WTC11 (cell line): ENCODE results near the gene GGA3. TPM values are rescaled to one million over a fixed set of nuclear protein-coding genes. Genes with fewer than 3 reads are reported as not detected.

ENCODE experiments used
- ATAC-seq: fragments of 200-7000 bp; cut with Tn5 transposase; 2 replicates; pipeline ENCODE4 v1.10.0; 2021; ENCODE audit warnings: mild to moderate bottlenecking, moderate library complexity
- CTCF ChIA-PET: fragments of 300-600 bp; sonication (Branson Sonifier 250); formaldehyde crosslinking; loops from one replicate; lab custom pipeline; 2021; ENCODE audit warnings: antibody characterized with exemption; lab: Charles Lee
- POLR2A ChIA-PET: fragments of 350-600 bp; sonication (Branson Sonifier 250); formaldehyde crosslinking; loops from one replicate; lab custom pipeline; 2021; ENCODE audit warnings: antibody characterized with exemption; lab: Charles Lee
- DNase-seq: peaks from one replicate; pipeline ENCODE4 v3.0.0; 2021; ENCODE audit warnings: low spot score
- H3K27ac Mint-ChIP-seq: 2 replicates; pipeline ENCODE4 v1.8.0; 2021; ENCODE audit warnings: mixed read lengths
- H3K27me3 Mint-ChIP-seq: 2 replicates; pipeline ENCODE4 v1.8.0; 2021; ENCODE audit warnings: low read depth, mild to moderate bottlenecking, moderate library complexity, mixed read lengths
- H3K36me3 Mint-ChIP-seq: 2 replicates; pipeline ENCODE4 v1.8.0; 2021; ENCODE audit warnings: mixed read lengths
- H3K4me1 Mint-ChIP-seq: 2 replicates; pipeline ENCODE4 v1.8.0; 2022; ENCODE audit warnings: mixed read lengths
- H3K4me3 Mint-ChIP-seq: 2 replicates; pipeline ENCODE4 v1.8.0; 2021; ENCODE audit warnings: mild to moderate bottlenecking, moderate library complexity, mixed read lengths
- H3K9me3 Mint-ChIP-seq: 2 replicates; pipeline ENCODE4 v1.8.0; 2021; ENCODE audit warnings: mixed read lengths
- AR ChIP-seq: fragments of 250-450 bp; sonication (Bioruptor Pico); IDR thresholded peaks from 2 replicates; pipeline ENCODE4 v1.9.0; 2021; ENCODE audit warnings: mild to moderate bottlenecking
- CREB1 ChIP-seq: sonication (generic); formaldehyde crosslinking; IDR thresholded peaks from 2 replicates; pipeline ENCODE4 v1.8.0; 2023; ENCODE audit warnings: mild to moderate bottlenecking, missing genetic modification reagents
- ERG ChIP-seq: fragments of 250-450 bp; sonication (Bioruptor Pico); IDR thresholded peaks from 2 replicates; pipeline ENCODE4 v1.8.0; 2021; ENCODE audit warnings: mild to moderate bottlenecking
- ETV6 ChIP-seq: sonication (generic); formaldehyde crosslinking; IDR thresholded peaks from 2 replicates; pipeline ENCODE4 v1.8.1; 2022; ENCODE audit warnings: mild to moderate bottlenecking, missing genetic modification reagents
- GRHL2 ChIP-seq: fragments of 250-450 bp; sonication (Bioruptor Pico); IDR thresholded peaks from 2 replicates; pipeline ENCODE4 v1.8.0; 2022; ENCODE audit warnings: mild to moderate bottlenecking, moderate library complexity; ENCODE audit not compliant: insufficient replicate concordance, severe bottlenecking
- KAT7 ChIP-seq: sonication (generic); formaldehyde crosslinking; IDR thresholded peaks from 2 replicates; pipeline ENCODE4 v1.8.1; 2023; ENCODE audit warnings: missing genetic modification reagents, mild to moderate bottlenecking, borderline replicate concordance
- MYBL2 ChIP-seq: sonication (generic); formaldehyde crosslinking; IDR thresholded peaks from 2 replicates; pipeline ENCODE4 v1.8.1; 2023; ENCODE audit warnings: mild to moderate bottlenecking, moderate library complexity, missing genetic modification reagents
- NR1H2 ChIP-seq: sonication (generic); formaldehyde crosslinking; IDR thresholded peaks from 2 replicates; pipeline ENCODE4 v1.9.0; 2021; ENCODE audit warnings: mild to moderate bottlenecking, moderate library complexity, missing genetic modification reagents
- OVOL2 ChIP-seq: fragments of 250-450 bp; sonication (Bioruptor Pico); IDR thresholded peaks from 2 replicates; pipeline ENCODE4 v1.9.0; 2021; ENCODE audit warnings: mild to moderate bottlenecking, borderline replicate concordance
- PRRX2 ChIP-seq: fragments of 250-450 bp; sonication (Bioruptor Pico); IDR thresholded peaks from 2 replicates; pipeline ENCODE4 v1.8.0; 2021; ENCODE audit warnings: mild to moderate bottlenecking
- RORB ChIP-seq: fragments of 250-450 bp; sonication (Bioruptor Pico); IDR thresholded peaks from 2 replicates; pipeline ENCODE4 v1.9.0; 2021; ENCODE audit warnings: mild to moderate bottlenecking
- TP53 ChIP-seq: sonication (generic); formaldehyde crosslinking; IDR thresholded peaks from 2 replicates; pipeline ENCODE4 v1.8.1; 2023; ENCODE audit warnings: mild to moderate bottlenecking, missing genetic modification reagents
- ZNF416 ChIP-seq: fragments of 250-450 bp; sonication (Bioruptor Pico); IDR thresholded peaks from 2 replicates; pipeline ENCODE4 v1.9.0; 2021; ENCODE audit warnings: mild to moderate bottlenecking, inconsistent platforms
- total RNA-seq: library from RNA; stranded (reverse); gene quantifications from 3 replicates; pipeline ENCODE4 v1.2.3, GENCODE V29; 2021
- TF ChIP-seq, protein P1 (sequence below): sonication (generic); formaldehyde crosslinking; IDR thresholded peaks from 2 replicates; pipeline ENCODE4 v1.8.1; 2023; ENCODE audit warnings: mild to moderate bottlenecking, missing genetic modification reagents
- TF ChIP-seq, protein P2 (sequence below): sonication (generic); formaldehyde crosslinking; IDR thresholded peaks from 2 replicates; pipeline ENCODE4 v1.8.1; 2023; ENCODE audit warnings: mild to moderate bottlenecking, missing genetic modification reagents, moderate library complexity
- TF ChIP-seq, protein P3 (sequence below): sonication (generic); formaldehyde crosslinking; IDR thresholded peaks from 2 replicates; pipeline ENCODE4 v1.8.1; 2023; ENCODE audit warnings: mild to moderate bottlenecking, missing genetic modification reagents, moderate library complexity
- TF ChIP-seq, protein P4 (sequence below): sonication (generic); formaldehyde crosslinking; IDR thresholded peaks from 2 replicates; pipeline ENCODE4 v1.8.0; 2022; ENCODE audit warnings: missing genetic modification reagents
- TF ChIP-seq, protein P5 (sequence below): fragments of 200-600 bp; IDR thresholded peaks from 2 replicates; pipeline ENCODE4 v1.8.0; 2022; ENCODE audit warnings: antibody characterized with exemption

The GGA3 gene
- total RNA-seq, 1 experiment from 2014 or later = 66.9 TPM

- POLR2A ChIA-PET = interaction anchor here (0.6 to 1.4 kb wide), 4 partner anchors 9 to 164 kb away, joined by 3 to 7 read pairs (median 4); partner anchors contain the start of genes GGA3, MRPS7 and NT5C
- TF ChIP-seq, protein P1, sequence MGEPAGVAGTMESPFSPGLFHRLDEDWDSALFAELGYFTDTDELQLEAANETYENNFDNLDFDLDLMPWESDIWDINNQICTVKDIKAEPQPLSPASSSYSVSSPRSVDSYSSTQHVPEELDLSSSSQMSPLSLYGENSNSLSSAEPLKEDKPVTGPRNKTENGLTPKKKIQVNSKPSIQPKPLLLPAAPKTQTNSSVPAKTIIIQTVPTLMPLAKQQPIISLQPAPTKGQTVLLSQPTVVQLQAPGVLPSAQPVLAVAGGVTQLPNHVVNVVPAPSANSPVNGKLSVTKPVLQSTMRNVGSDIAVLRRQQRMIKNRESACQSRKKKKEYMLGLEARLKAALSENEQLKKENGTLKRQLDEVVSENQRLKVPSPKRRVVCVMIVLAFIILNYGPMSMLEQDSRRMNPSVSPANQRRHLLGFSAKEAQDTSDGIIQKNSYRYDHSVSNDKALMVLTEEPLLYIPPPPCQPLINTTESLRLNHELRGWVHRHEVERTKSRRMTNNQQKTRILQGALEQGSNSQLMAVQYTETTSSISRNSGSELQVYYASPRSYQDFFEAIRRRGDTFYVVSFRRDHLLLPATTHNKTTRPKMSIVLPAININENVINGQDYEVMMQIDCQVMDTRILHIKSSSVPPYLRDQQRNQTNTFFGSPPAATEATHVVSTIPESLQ (CRISPR knock-in tag) = no peak
Measured at GRCh38 chr17:75249564-75249963, 11.8 kb downstream of the GGA3 start.

DNA sequence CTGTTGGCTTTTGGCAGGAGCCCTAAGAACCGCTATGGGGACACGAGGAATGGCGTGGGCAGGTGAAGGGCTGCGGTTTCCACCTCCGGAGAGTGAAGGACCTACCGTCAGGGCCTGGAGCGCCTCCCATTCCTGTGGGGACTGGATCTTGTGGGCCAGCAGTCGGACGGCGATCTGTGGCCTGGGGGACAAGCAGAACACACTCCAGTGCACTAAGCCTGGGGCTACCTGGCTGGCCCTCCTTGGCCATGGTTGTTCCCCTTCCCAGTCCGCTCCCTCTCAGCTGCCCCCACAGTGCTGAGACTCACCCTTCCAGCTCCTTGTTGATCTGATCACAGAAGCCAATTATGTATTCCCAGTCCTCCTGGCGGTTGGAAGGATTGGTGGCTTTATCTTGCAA lies 15.0 kb downstream of the GGA3 start:
- DNase-seq (no peak), ATAC-seq (no peak)
- no peaks in the 10 kb centered on the region for H3K9me3 Mint-ChIP-seq
- no peak overlapping the region for H3K4me3 Mint-ChIP-seq
- peaks cover 37% of the 10 kb centered on the region for H3K36me3 Mint-ChIP-seq
- H3K27ac Mint-ChIP-seq = 0 out of 2 replicates have a peak overlapping the region, but pooled peaks have one; percentile 26
- TF ChIP-seq ERG (CRISPR knock-in tag) = no peak
- no peak for TF ChIP-seq OVOL2 (CRISPR knock-in tag)
- no peak for TF ChIP-seq TP53 (CRISPR knock-in tag)
- TF ChIP-seq RORB (CRISPR knock-in tag) = no peak
- TF ChIP-seq, protein P2, sequence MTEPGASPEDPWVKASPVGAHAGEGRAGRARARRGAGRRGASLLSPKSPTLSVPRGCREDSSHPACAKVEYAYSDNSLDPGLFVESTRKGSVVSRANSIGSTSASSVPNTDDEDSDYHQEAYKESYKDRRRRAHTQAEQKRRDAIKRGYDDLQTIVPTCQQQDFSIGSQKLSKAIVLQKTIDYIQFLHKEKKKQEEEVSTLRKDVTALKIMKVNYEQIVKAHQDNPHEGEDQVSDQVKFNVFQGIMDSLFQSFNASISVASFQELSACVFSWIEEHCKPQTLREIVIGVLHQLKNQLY (CRISPR knock-in tag) = no peak
- TF ChIP-seq, protein P3, sequence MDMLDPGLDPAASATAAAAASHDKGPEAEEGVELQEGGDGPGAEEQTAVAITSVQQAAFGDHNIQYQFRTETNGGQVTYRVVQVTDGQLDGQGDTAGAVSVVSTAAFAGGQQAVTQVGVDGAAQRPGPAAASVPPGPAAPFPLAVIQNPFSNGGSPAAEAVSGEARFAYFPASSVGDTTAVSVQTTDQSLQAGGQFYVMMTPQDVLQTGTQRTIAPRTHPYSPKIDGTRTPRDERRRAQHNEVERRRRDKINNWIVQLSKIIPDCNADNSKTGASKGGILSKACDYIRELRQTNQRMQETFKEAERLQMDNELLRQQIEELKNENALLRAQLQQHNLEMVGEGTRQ (CRISPR knock-in tag) = no peak
- no peak for TF ChIP-seq CREB1 (CRISPR knock-in tag)
- no peak for TF ChIP-seq ETV6 (CRISPR knock-in tag)
- TF ChIP-seq PRRX2 (CRISPR knock-in tag) = no peak
- peaks cover 17% of the 10 kb centered on the region for H3K4me1 Mint-ChIP-seq
- ChIA-PET CTCF (interaction anchor here (1.0 to 5.6 kb wide), 3 partner anchors 9 to 147 kb away, joined by 3 to 39 read pairs (median 4); partner anchors contain the start of gene MIF4GD), POLR2A (interaction anchor here (0.7 kb wide), 1 partner anchor 83 kb away, joined by 5 read pairs; no protein-coding TSS in a partner anchor)
- no peaks in the 10 kb centered on the region for H3K27me3 Mint-ChIP-seq

More at GRCh38 chr17:75249564-75249963, 11.8 kb downstream of the GGA3 start:
- Mint-ChIP-seq H3K4me1 (peaks cover 44% of the 10 kb centered on the region), H3K27ac (peak overlapping the region; percentile 78), H3K36me3 (peaks cover 24% of the 10 kb centered on the region), H3K27me3 (no peaks in the 10 kb centered on the region), H3K9me3 (peaks cover 15% of the 10 kb centered on the region), H3K4me3 (no peak overlapping the region)
- ATAC-seq = no peak
- CTCF ChIA-PET = interaction anchor here (1.6 to 5.6 kb wide), 4 partner anchors 9 to 163 kb away, joined by 4 to 56 read pairs (median 22); partner anchors contain the start of gene MIF4GD
- no peak for DNase-seq

- no peaks in the 10 kb centered on the region for H3K27me3 Mint-ChIP-seq
- peaks cover 10% of the 10 kb centered on the region for H3K4me1 Mint-ChIP-seq
- ChIA-PET POLR2A (no interaction called here), CTCF (no interaction called here)
- no peak for ATAC-seq
- DNase-seq = no peak
- no peak overlapping the region for H3K4me3 Mint-ChIP-seq
- H3K9me3 Mint-ChIP-seq = no peaks in the 10 kb centered on the region
- peaks cover 37% of the 10 kb centered on the region for H3K36me3 Mint-ChIP-seq
- no peak overlapping the region for H3K27ac Mint-ChIP-seq
- TF ChIP-seq MYBL2 (no peak), KAT7 (no peak), ZNF416 (CRISPR knock-in tag) (no peak), AR (CRISPR knock-in tag) (no peak), GRHL2 (CRISPR knock-in tag) (no peak), NR1H2 (no peak)
- TF ChIP-seq, protein P4, sequence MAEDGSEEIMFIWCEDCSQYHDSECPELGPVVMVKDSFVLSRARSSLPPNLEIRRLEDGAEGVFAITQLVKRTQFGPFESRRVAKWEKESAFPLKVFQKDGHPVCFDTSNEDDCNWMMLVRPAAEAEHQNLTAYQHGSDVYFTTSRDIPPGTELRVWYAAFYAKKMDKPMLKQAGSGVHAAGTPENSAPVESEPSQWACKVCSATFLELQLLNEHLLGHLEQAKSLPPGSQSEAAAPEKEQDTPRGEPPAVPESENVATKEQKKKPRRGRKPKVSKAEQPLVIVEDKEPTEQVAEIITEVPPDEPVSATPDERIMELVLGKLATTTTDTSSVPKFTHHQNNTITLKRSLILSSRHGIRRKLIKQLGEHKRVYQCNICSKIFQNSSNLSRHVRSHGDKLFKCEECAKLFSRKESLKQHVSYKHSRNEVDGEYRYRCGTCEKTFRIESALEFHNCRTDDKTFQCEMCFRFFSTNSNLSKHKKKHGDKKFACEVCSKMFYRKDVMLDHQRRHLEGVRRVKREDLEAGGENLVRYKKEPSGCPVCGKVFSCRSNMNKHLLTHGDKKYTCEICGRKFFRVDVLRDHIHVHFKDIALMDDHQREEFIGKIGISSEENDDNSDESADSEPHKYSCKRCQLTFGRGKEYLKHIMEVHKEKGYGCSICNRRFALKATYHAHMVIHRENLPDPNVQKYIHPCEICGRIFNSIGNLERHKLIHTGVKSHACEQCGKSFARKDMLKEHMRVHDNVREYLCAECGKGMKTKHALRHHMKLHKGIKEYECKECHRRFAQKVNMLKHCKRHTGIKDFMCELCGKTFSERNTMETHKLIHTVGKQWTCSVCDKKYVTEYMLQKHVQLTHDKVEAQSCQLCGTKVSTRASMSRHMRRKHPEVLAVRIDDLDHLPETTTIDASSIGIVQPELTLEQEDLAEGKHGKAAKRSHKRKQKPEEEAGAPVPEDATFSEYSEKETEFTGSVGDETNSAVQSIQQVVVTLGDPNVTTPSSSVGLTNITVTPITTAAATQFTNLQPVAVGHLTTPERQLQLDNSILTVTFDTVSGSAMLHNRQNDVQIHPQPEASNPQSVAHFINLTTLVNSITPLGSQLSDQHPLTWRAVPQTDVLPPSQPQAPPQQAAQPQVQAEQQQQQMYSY (CRISPR knock-in tag) = no peak
- TF ChIP-seq, protein P5, sequence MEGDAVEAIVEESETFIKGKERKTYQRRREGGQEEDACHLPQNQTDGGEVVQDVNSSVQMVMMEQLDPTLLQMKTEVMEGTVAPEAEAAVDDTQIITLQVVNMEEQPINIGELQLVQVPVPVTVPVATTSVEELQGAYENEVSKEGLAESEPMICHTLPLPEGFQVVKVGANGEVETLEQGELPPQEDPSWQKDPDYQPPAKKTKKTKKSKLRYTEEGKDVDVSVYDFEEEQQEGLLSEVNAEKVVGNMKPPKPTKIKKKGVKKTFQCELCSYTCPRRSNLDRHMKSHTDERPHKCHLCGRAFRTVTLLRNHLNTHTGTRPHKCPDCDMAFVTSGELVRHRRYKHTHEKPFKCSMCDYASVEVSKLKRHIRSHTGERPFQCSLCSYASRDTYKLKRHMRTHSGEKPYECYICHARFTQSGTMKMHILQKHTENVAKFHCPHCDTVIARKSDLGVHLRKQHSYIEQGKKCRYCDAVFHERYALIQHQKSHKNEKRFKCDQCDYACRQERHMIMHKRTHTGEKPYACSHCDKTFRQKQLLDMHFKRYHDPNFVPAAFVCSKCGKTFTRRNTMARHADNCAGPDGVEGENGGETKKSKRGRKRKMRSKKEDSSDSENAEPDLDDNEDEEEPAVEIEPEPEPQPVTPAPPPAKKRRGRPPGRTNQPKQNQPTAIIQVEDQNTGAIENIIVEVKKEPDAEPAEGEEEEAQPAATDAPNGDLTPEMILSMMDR = no peak
Measured at GRCh38 chr17:75245011-75245410, 16.4 kb downstream of the GGA3 start.
